ENCODE data around the gene TPGS1.

TPGS1 gene

DNA sequence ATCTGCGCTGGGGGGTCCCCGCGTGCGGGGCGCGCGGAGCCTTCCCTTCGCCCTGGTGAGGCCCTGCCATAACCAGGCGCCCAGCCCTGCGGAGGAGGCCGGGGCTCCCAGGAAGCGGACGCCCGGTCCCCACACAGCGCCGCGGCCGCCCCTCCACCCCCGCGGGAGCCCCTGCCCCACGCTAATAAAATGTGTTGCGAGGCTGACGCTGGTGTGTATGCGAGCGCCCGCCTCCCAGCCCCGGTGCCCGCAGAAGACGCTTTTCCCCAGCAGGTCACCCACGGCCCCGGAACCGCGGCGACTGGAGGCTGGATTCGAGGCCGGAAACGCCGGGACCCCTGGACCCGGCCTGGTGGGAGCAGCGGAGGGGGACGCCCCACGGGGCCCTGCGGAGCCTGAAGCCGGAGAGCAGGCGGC is 12.2 kb downstream of the TPGS1 start:
- DNase-seq (ENCODE audit: low spot score) = no peak

DNA sequence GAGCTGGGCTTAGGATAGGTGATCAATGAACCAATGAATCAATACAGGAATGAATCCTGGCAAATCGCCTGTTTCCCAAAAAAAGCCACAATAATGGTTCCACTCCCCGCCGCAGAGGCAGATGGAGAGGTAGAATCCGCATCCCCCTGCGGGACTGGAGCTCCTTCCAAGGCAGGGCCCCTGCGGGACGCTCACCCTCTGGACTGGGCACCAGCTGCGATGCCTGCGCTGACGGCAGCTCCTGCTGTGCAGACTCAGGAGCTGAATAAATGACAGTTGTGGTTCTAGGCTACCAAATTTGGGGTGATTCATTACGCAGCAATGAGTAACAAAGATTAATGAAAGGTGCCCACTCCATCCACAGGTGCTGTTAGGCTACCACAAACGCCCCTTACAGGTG is 15.4 kb downstream of the TPGS1 start:
- DNase-seq (ENCODE audit: low spot score) = no peak

GRCh38 chr19:524062-524674 is 16.9 kb downstream of the TPGS1 start:
- DNase-seq (ENCODE audit: low spot score) = no peak

DNA sequence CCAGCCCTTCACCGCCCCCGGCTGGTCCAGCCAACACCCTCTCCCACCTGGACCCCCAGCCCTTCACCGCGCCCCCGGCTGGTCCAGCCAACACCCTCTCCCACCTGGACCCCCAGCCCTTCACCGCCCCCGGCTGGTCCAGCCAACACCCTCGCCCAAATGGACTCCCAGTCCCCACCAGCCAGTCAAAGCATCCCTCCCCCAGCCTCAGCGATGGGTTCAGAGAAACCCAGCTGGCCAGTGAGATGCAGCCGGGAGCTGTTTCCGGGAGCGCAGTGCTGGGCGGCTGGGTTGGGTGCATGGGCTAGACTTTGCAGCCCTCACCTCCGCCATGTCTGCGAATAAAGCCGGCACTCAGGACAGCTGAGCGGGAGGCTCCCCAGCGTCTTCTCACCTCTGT is 17.7 kb downstream of the TPGS1 start:
- DNase-seq (ENCODE audit: low spot score) = no peak

GRCh38 chr19:525857-526419 is 18.6 kb downstream of the TPGS1 start:
- no peak for DNase-seq (ENCODE audit: low spot score)

GRCh38 chr19:530134-531008 is 23.1 kb downstream of the TPGS1 start:
- no peak for DNase-seq (ENCODE audit: low spot score)

GRCh38 chr19:531009-531752 is 23.9 kb downstream of the TPGS1 start:
- DNase-seq (ENCODE audit: low spot score) = peak; percentile 88

GRCh38 chr19:531753-532560 is 24.7 kb downstream of the TPGS1 start, which contains the start of gene CDC34:
TSS of gene CDC34 (plus strand) at chr19:531760. CDS start at chr19:531932, 172 bp downstream.
- no peak for DNase-seq (ENCODE audit: low spot score)

GRCh38 chr19:532561-533363 is 25.5 kb downstream of the TPGS1 start:
- DNase-seq (ENCODE audit: low spot score) = peak; percentile 40

GRCh38 chr19:533364-534058 is 26.2 kb downstream of the TPGS1 start:
- no peak for DNase-seq (ENCODE audit: low spot score)

DNA sequence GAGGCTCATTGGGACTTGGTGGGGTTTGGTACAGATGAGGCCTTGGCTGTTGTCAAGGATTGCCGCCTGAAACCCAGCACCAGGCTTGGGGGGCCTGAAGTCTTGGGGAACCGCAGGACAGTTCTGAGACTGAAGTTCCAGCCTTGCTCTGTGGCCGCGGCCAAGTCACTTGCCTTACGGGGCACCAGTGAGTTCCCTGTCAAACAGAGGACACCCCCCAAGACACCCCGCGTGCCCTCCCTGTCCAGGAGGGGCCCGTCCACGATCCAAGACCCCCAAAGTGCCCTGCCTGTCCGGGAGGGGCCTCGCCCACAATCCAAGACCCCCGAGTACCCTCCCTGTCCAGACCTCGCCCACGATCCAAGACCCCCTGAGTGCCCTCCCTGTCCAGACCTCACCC is 26.8 kb downstream of the TPGS1 start:
- DNase-seq (ENCODE audit: low spot score) = no peak

- no peak for DNase-seq (ENCODE audit: low spot score)
These were observed 27.9 kb downstream of the TPGS1 start for GRCh38 chr19:535017-535835.

DNA sequence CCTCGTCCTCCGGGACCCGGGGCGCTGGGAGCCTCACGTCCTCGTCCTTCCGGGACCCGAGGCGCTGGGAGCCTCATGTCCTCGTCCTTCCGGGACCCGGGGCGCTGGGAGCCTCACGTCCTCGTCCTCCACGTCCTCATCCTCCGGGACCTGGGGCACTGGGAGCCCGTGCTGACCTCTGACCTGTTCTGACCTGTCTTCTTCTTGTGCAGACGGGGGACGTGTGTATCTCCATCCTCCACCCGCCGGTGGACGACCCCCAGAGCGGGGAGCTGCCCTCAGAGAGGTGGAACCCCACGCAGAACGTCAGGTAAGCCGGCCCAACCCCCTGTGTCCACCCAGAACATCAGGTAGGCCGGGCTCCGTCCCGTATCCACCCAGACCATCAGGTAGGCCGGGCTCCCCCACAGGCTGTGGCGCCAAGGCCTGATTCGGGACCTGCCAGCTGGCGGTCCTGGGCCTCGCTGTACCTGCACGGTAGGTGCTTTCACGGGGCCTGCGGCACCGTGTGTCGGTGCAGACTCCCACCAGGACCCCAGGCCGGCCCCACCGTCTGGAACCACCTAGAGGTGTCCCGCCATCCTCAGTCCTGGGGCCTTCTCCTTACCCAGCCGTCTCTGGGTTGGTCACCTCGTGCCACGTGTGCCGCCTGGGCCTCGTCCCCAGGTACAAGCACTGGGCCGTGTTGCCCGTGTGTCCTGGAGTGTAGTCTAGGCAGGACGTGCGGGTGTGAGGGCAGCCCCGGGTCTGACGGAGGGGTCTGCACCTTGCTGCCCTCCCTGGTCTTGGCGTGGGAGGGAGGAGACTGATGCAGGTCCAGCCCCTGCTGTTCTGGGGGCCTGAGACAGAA is 29.0 kb downstream of the TPGS1 start:
- DNase-seq (ENCODE audit: low spot score) = no peak

GRCh38 chr19:536881-537404 is 29.6 kb downstream of the TPGS1 start:
- DNase-seq (ENCODE audit: low spot score) = no peak

DNA sequence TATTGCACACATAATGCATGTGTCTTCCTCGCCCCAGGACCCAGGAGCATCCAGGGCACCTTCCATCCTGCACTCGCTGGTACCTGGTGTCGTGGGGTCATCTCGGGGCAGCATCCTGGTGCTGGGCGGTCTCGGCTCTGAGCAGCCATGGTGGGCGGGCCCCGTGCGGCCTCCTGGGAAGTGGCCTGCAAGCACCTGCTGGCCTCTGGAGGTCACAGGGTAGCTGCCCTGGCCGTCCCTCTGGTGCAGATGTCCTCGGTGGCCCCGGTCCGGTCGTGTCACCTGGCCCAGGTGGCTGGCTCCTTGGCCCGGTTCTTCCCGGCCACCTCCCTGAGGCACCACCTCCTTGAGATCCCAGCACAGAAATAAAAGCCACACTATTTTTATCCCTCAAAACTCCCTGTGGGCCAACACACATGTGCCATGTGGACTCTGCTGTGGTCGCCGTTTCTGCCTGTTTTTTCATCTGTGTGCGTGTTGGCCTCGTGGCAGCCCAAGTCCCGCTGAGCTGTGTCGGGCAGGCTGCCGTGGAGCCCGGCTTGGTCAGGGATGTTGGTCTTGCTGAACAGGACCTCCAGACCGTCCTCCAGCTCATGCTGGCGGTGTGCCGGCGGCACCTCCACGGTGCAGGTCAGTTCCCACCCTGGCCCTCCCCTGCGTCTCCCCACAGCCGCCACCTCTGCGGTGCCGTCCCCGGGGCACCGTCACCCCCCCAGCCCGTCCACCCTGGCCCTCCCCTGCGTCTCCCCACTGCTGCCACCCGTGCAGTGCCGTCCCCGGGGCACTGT is 31.5 kb downstream of the TPGS1 start:
- DNase-seq (ENCODE audit: low spot score) = no peak

DNA sequence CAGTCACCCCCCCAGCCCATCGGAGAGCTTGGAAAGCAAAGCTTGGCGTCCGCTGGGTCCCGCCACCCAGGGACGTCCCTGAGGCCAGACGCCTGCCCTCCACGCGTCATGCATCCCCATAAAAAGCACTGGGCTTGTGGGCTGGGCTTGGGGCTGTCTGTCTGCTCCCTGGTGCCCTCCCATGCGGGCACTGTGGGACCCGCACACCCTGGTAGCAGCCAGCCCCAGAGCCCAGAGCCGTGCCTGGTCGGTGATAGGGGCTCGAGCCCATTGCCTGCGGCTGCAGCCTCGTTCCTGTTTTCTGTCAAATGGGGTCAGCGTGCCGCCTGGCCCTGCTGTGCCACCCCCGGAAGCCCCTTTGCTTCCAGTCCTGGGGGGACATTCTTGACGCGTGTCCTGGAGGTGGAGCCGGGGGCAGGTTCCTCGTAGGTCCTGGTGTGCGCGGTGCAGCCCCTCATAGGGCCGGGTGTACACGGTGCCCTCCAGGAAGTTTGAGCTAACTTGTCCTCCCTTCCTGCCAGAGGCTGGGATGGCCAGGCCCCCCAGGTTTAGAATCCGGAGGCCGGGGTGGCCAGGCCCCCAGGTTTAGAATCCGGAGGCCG is 32.2 kb downstream of the TPGS1 start:
- no peak for DNase-seq (ENCODE audit: low spot score)
